HEK293 (cell line): ENCODE results near the gene ZER1.

Experiments used
- IKZF3 ChIP-seq: fragments of 450-650 bp; IDR thresholded peaks from 2 replicates; pipeline ENCODE4 v1.5.0; 2018; ENCODE audit warnings: missing biosample characterization, mild to moderate bottlenecking, missing genetic modification characterization, moderate library complexity
- KLF1 ChIP-seq: fragments of 450-650 bp; formaldehyde crosslinking; IDR thresholded peaks from 2 replicates; pipeline ENCODE4 v1.5.1; 2016; ENCODE audit warnings: missing biosample characterization, missing genetic modification characterization
- KLF8 ChIP-seq: fragments of 450-650 bp; formaldehyde crosslinking; IDR thresholded peaks from 2 replicates; pipeline ENCODE4 v1.5.1; 2016; ENCODE audit warnings: missing biosample characterization, missing genetic modification characterization
- YY2 ChIP-seq: fragments of 450-650 bp; formaldehyde crosslinking; IDR thresholded peaks from 2 replicates; pipeline ENCODE4 v1.5.1; 2016; ENCODE audit warnings: missing biosample characterization, missing genetic modification characterization
- ZBTB11 ChIP-seq: fragments of 450-650 bp; formaldehyde crosslinking; conservative IDR thresholded peaks from 2 replicates; pipeline ENCODE4 v1.5.1; 2016; ENCODE audit warnings: low read depth, missing biosample characterization, missing genetic modification characterization
- ZEB2 ChIP-seq: fragments of 450-650 bp; formaldehyde crosslinking; IDR thresholded peaks from 2 replicates; pipeline ENCODE4 v1.5.1; 2016; ENCODE audit warnings: missing biosample characterization, missing genetic modification characterization
- ZNF394 ChIP-seq: fragments of 450-650 bp; formaldehyde crosslinking; IDR thresholded peaks from 2 replicates; pipeline ENCODE4 v1.5.1; 2016; ENCODE audit warnings: missing biosample characterization, missing genetic modification characterization, mild to moderate bottlenecking, moderate library complexity, borderline replicate concordance
- ZNF473 ChIP-seq: fragments of 450-650 bp; formaldehyde crosslinking; IDR thresholded peaks from 2 replicates; pipeline ENCODE4 v1.5.1; 2017; ENCODE audit warnings: missing biosample characterization, missing genetic modification characterization
- ZNF561 ChIP-seq: fragments of 450-650 bp; IDR thresholded peaks from 2 replicates; pipeline ENCODE4 v1.5.1; 2018; ENCODE audit warnings: missing biosample characterization, missing genetic modification characterization, borderline replicate concordance
- ZNF585B ChIP-seq: fragments of 450-650 bp; formaldehyde crosslinking; IDR thresholded peaks from 2 replicates; pipeline ENCODE4 v1.5.1; 2016; ENCODE audit warnings: missing biosample characterization, missing genetic modification characterization
- ZNF596 ChIP-seq: fragments of 450-650 bp; IDR thresholded peaks from 2 replicates; pipeline ENCODE4 v1.5.0; 2018; ENCODE audit warnings: missing biosample characterization, mild to moderate bottlenecking, missing genetic modification characterization, moderate library complexity
- ZNF658 ChIP-seq: fragments of 450-650 bp; formaldehyde crosslinking; IDR thresholded peaks from 2 replicates; pipeline ENCODE4; 2016; ENCODE audit warnings: missing biosample characterization, missing genetic modification characterization
- ZNF677 ChIP-seq: fragments of 450-650 bp; IDR thresholded peaks from 2 replicates; pipeline ENCODE4 v1.5.0; 2018; ENCODE audit warnings: missing biosample characterization, mild to moderate bottlenecking, missing genetic modification characterization, moderate library complexity
- ZNF792 ChIP-seq: fragments of 450-650 bp; formaldehyde crosslinking; IDR thresholded peaks from 2 replicates; pipeline ENCODE4 v1.5.1; 2016; ENCODE audit warnings: missing biosample characterization, missing genetic modification characterization
- TF ChIP-seq, protein P1 (sequence below): fragments of 450-650 bp; formaldehyde crosslinking; IDR thresholded peaks from 2 replicates; pipeline ENCODE4 v1.5.1; 2017; ENCODE audit warnings: missing biosample characterization, missing genetic modification characterization
- TF ChIP-seq, protein P2 (sequence below): fragments of 450-650 bp; formaldehyde crosslinking; IDR thresholded peaks from 2 replicates; pipeline ENCODE4 v1.5.1; 2017; ENCODE audit warnings: missing biosample characterization, mild to moderate bottlenecking, missing genetic modification characterization, moderate library complexity
- TF ChIP-seq, protein P3 (sequence below): fragments of 450-650 bp; formaldehyde crosslinking; IDR thresholded peaks from 2 replicates; pipeline ENCODE4 v1.5.1; 2016; ENCODE audit warnings: missing biosample characterization, missing genetic modification characterization, borderline replicate concordance

Gene ZER1

DNA sequence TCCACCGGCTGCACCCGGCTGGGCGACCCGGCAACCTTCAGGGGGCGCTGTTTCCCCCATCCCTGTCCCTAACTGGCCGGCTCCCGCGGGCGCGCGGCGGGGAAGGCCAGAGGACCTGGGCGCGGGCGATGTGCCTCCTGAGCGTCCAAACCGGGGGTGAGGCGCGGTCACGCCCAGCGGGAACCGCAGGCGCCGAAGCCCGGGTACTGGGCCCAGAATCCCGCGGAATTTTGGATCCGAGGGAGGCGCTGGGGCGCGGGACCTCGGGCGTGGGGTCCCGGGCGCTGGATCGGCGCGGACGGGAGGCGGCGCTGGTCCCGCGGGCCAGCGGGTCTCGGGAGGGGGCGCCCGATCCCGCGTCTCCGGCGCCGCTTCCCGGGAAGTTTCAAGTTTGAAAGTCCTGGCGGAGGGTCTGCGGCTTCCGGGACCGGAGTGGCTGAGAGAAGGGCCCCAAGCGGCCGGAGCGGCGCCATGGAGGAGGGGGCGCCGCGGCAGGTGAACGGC lies 69.2 kb downstream of the ZER1 start, which contains the start of gene PKN3 (continued):
- TF ChIP-seq ZBTB11, result peak; percentile 39; the same call in 1 of the 2 replicates
- TF ChIP-seq, protein P1, sequence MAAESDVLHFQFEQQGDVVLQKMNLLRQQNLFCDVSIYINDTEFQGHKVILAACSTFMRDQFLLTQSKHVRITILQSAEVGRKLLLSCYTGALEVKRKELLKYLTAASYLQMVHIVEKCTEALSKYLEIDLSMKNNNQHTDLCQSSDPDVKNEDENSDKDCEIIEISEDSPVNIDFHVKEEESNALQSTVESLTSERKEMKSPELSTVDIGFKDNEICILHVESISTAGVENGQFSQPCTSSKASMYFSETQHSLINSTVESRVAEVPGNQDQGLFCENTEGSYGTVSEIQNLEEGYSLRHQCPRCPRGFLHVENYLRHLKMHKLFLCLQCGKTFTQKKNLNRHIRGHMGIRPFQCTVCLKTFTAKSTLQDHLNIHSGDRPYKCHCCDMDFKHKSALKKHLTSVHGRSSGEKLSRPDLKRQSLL (tag by site-specific recombination), result peak; percentile 81; the same call in 1 of the 2 replicates
- no peak for TF ChIP-seq ZNF792 (tag by site-specific recombination)
- no peak for TF ChIP-seq YY2
- TF ChIP-seq, protein P2, sequence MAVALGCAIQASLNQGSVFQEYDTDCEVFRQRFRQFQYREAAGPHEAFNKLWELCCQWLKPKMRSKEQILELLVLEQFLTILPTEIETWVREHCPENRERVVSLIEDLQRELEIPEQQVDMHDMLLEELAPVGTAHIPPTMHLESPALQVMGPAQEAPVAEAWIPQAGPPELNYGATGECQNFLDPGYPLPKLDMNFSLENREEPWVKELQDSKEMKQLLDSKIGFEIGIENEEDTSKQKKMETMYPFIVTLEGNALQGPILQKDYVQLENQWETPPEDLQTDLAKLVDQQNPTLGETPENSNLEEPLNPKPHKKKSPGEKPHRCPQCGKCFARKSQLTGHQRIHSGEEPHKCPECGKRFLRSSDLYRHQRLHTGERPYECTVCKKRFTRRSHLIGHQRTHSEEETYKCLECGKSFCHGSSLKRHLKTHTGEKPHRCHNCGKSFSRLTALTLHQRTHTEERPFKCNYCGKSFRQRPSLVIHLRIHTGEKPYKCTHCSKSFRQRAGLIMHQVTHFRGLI, result peak; percentile 52; the same call in 1 of the 2 replicates
- no peak for TF ChIP-seq ZNF677 (tag by site-specific recombination)
- TF ChIP-seq ZNF561 (tag by site-specific recombination), result peak; percentile 83; the same call in 1 of the 2 replicates
- peak; percentile 67; the same call in 1 of the 2 replicates for TF ChIP-seq ZNF394 (tag by site-specific recombination)
- TF ChIP-seq IKZF3 (tag by site-specific recombination), result peak; percentile 93
- peak; percentile 55; the same call in 1 of the 2 replicates for TF ChIP-seq KLF1 (tag by site-specific recombination)
- no peak for TF ChIP-seq ZNF658 (tag by site-specific recombination)
- no peak for TF ChIP-seq ZNF585B (tag by site-specific recombination)
- TF ChIP-seq, protein P3, sequence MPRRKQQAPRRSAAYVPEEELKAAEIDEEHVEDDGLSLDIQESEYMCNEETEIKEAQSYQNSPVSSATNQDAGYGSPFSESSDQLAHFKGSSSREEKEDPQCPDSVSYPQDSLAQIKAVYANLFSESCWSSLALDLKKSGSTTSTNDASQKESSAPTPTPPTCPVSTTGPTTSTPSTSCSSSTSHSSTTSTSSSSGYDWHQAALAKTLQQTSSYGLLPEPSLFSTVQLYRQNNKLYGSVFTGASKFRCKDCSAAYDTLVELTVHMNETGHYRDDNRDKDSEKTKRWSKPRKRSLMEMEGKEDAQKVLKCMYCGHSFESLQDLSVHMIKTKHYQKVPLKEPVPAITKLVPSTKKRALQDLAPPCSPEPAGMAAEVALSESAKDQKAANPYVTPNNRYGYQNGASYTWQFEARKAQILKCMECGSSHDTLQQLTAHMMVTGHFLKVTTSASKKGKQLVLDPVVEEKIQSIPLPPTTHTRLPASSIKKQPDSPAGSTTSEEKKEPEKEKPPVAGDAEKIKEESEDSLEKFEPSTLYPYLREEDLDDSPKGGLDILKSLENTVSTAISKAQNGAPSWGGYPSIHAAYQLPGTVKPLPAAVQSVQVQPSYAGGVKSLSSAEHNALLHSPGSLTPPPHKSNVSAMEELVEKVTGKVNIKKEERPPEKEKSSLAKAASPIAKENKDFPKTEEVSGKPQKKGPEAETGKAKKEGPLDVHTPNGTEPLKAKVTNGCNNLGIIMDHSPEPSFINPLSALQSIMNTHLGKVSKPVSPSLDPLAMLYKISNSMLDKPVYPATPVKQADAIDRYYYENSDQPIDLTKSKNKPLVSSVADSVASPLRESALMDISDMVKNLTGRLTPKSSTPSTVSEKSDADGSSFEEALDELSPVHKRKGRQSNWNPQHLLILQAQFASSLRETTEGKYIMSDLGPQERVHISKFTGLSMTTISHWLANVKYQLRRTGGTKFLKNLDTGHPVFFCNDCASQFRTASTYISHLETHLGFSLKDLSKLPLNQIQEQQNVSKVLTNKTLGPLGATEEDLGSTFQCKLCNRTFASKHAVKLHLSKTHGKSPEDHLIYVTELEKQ (tag by site-specific recombination), result no peak
- no peak for TF ChIP-seq ZNF473 (tag by site-specific recombination)
- peak; percentile 96 for TF ChIP-seq ZEB2 (tag by site-specific recombination)
- peak; percentile 82 for TF ChIP-seq KLF8 (tag by site-specific recombination)
- 0 out of 2 replicates have a peak, but pooled peaks have one; percentile 31 for TF ChIP-seq ZNF596
